Bronchial epithelial cell (primary cell): ENCODE results near the gene DSCAM. TPM values are rescaled to one million over a fixed set of nuclear protein-coding genes. Genes with fewer than 3 reads are reported as not detected.

ENCODE experiments used
- DNase-seq: peaks from one replicate; pipeline ENCODE4 v3.0.0-alpha.2; 2010; ENCODE audit warnings: low read depth
- FAIRE-seq: peaks from 2 replicates; lab custom pipeline; 2011; peaks lifted over from hg19 to GRCh38; lab: Jason Lieb, UNC
- H3K27me3 ChIP-seq: 2 replicates; pipeline ENCODE4 v1.5.1; 2011; ENCODE audit warnings: low read length; ENCODE audit not compliant: control insufficient read depth, insufficient read depth
- H3K36me3 ChIP-seq: 2 replicates; pipeline ENCODE4 v1.5.1; 2011; ENCODE audit warnings: low read length; ENCODE audit not compliant: control insufficient read depth, insufficient read depth
- H3K4me3 ChIP-seq: 2 replicates; pipeline ENCODE4 v1.5.1; 2011; ENCODE audit warnings: mild to moderate bottlenecking, low read depth, low read length, control low read depth
- CTCF ChIP-seq: IDR thresholded peaks from 2 replicates; pipeline ENCODE4 v1.5.1; 2011; ENCODE audit warnings: mild to moderate bottlenecking, moderate library complexity, low read length, control low read depth, inconsistent platforms; ENCODE audit not compliant: insufficient read depth, severe bottlenecking
- total RNA-seq: library from RNA; depleted of rRNA; stranded (reverse); fragments of >200 nt; gene quantifications from 2 replicates; pipeline ENCODE4 v1.2.1, GENCODE V29; 2014

Gene DSCAM
- total RNA-seq, 1 donor from 2014 or later, result 0.53 TPM

GRCh38 chr21:40386981-40387747 lies 459.8 kb downstream of the DSCAM start:
- TF ChIP-seq CTCF, result no peak

GRCh38 chr21:40386294-40386911 lies 460.6 kb downstream of the DSCAM start:
- Histone ChIP-seq H3K36me3 (no peaks in the 10 kb centered on the region), H3K4me3 (no peak overlapping the region), H3K27me3 (no peaks in the 10 kb centered on the region)
- TF ChIP-seq CTCF, result peak; percentile 97
- DNase-seq (peak; percentile 18), FAIRE-seq (no peak)

More at GRCh38 chr21:40386981-40387747, 459.8 kb downstream of the DSCAM start:
- DNase-seq, result no peak
- Histone ChIP-seq H3K4me3 (no peak overlapping the region), H3K27me3 (no peaks in the 10 kb centered on the region), H3K36me3 (no peaks in the 10 kb centered on the region)
- no peak for FAIRE-seq

GRCh38 chr21:40385883-40386282 lies 461.1 kb downstream of the DSCAM start:
- no peak for FAIRE-seq
- TF ChIP-seq CTCF, result no peak
- no peak overlapping the region for H3K4me3 ChIP-seq
- no peaks in the 10 kb centered on the region for H3K36me3 ChIP-seq
- no peaks in the 10 kb centered on the region for H3K27me3 ChIP-seq
- no peak for DNase-seq

GRCh38 chr21:40383951-40384350 lies 463.0 kb downstream of the DSCAM start:
- Histone ChIP-seq H3K36me3 (no peaks in the 10 kb centered on the region), H3K4me3 (no peak overlapping the region), H3K27me3 (no peaks in the 10 kb centered on the region)
- DNase-seq (no peak), FAIRE-seq (no peak)
- no peak for TF ChIP-seq CTCF

GRCh38 chr21:40381111-40381510 lies 465.8 kb downstream of the DSCAM start:
- H3K27me3 ChIP-seq, result no peaks in the 10 kb centered on the region
- FAIRE-seq (no peak), DNase-seq (no peak)
- H3K4me3 ChIP-seq, result no peak overlapping the region
- H3K36me3 ChIP-seq, result no peaks in the 10 kb centered on the region
- TF ChIP-seq CTCF, result no peak
